ENCODE data around the gene SLC6A16.
"Not testable (repeated sequence)": the region's sequence is repeated elsewhere in the genome, so short reads cannot be mapped to it uniquely, and the experiment has no call there.

SLC6A16 gene

GRCh38 chr19:49324801-49325576, at the start of gene SLC6A16:
SLC6A16 (minus strand) TSS chr19:49325191; CDS start chr19:49311347, 13,844 bp downstream.
- no peak for DNase-seq (ENCODE audit: low spot score)

- not testable (repeated sequence) for DNase-seq (ENCODE audit: low spot score)
Measured at GRCh38 chr19:49373174-49373573, 48.2 kb upstream of the SLC6A16 start.

GRCh38 chr19:49371184-49371583, 46.2 kb upstream of the SLC6A16 start:
- DNase-seq (ENCODE audit: low spot score), result no peak

GRCh38 chr19:49368711-49369358, 43.8 kb upstream of the SLC6A16 start:
- DNase-seq (ENCODE audit: low spot score), result no peak

GRCh38 chr19:49366110-49366509, 41.1 kb upstream of the SLC6A16 start:
- no peak for DNase-seq (ENCODE audit: low spot score)

- DNase-seq (ENCODE audit: low spot score), result no peak
Measured at GRCh38 chr19:49364083-49364737, 39.2 kb upstream of the SLC6A16 start.

- DNase-seq (ENCODE audit: low spot score), result peak; percentile 56
Measured at GRCh38 chr19:49363268-49364082, 38.5 kb upstream of the SLC6A16 start, which contains the start of gene DKKL1. DKKL1 (plus strand) TSS chr19:49363877; CDS start chr19:49363999, 122 bp downstream.

- no peak for DNase-seq (ENCODE audit: low spot score)
Measured at GRCh38 chr19:49362929-49363267, 37.9 kb upstream of the SLC6A16 start.

GRCh38 chr19:49362048-49362928, 37.3 kb upstream of the SLC6A16 start, which contains the start of gene TEAD2:
TEAD2 (minus strand) TSS chr19:49362416; CDS start chr19:49360075, 2,341 bp downstream.
- no peak for DNase-seq (ENCODE audit: low spot score)

- DNase-seq (ENCODE audit: low spot score), result no peak
Measured at GRCh38 chr19:49361438-49362047, 36.6 kb upstream of the SLC6A16 start.

GRCh38 chr19:49359851-49360820, 35.1 kb upstream of the SLC6A16 start:
- no peak for DNase-seq (ENCODE audit: low spot score)

GRCh38 chr19:49357186-49357585, 32.2 kb upstream of the SLC6A16 start:
- DNase-seq (ENCODE audit: low spot score), result no peak

GRCh38 chr19:49356382-49356781, 31.4 kb upstream of the SLC6A16 start:
- no peak for DNase-seq (ENCODE audit: low spot score)

GRCh38 chr19:49355909-49356353, 30.9 kb upstream of the SLC6A16 start:
- DNase-seq (ENCODE audit: low spot score), result no peak

- no peak for DNase-seq (ENCODE audit: low spot score)
Measured at GRCh38 chr19:49349567-49349966, 24.6 kb upstream of the SLC6A16 start.

- no peak for DNase-seq (ENCODE audit: low spot score)
Measured at GRCh38 chr19:49348305-49349189, 23.6 kb upstream of the SLC6A16 start.

- DNase-seq (ENCODE audit: low spot score), result peak; percentile 25
Measured at GRCh38 chr19:49347835-49348234, 22.8 kb upstream of the SLC6A16 start.

GRCh38 chr19:49347191-49347590, 22.2 kb upstream of the SLC6A16 start:
- DNase-seq (ENCODE audit: low spot score), result no peak
